ENCODE data around the gene MTA3. TPM values are rescaled to one million over a fixed set of nuclear protein-coding genes. Genes with fewer than 3 reads are reported as not detected.

MTA3 gene
- total and polyA plus RNA-seq, 2 donors (not counting 3 experiments of a cell fraction or from before 2014, with no cell fraction given) = 36.3 to 53.3 TPM

- TF ChIP-seq GATA2 (IDR thresholded peaks at IDR 0.05; ENCODE audit: insufficient read depth, insufficient read length, low read depth, low read length) (no peak), EZH2 (IDR thresholded peaks at IDR 0.05; ENCODE audit: borderline replicate concordance, low read depth, low read length, severe bottlenecking) (no peak), POLR2A (IDR thresholded peaks at IDR 0.05; ENCODE audit: low read depth, low read length) (no peak), FOS (IDR thresholded peaks at IDR 0.05; ENCODE audit: borderline replicate concordance, insufficient read depth, low read length) (no peak), MYC (IDR thresholded peaks at IDR 0.05; ENCODE audit: low read depth, low read length) (no peak), POLR2AphosphoS5 (IDR thresholded peaks at IDR 0.05; ENCODE audit: insufficient read depth, low read depth, low read length) (no peak), JUN (IDR thresholded peaks at IDR 0.05; ENCODE audit: borderline replicate concordance, insufficient read depth, insufficient read length, low read depth) (no peak), MAX (IDR thresholded peaks at IDR 0.05; ENCODE audit: insufficient read depth, insufficient read length) (no peak)
- BruUV-seq (replicated peaks) = no TSS peak
Measured at GRCh38 chr2:42756150-42756775, 187.8 kb downstream of the MTA3 start.

More at GRCh38 chr2:42756150-42756775, 187.8 kb downstream of the MTA3 start:
- Histone ChIP-seq H3K4me1 (ENCODE audit: control insufficient read depth, extremely low read depth, insufficient read depth, low read length) (no peaks in the 10 kb centered on the region), H3K79me2 (ENCODE audit: control insufficient read depth, insufficient read depth, low read length) (no peaks in the 10 kb centered on the region), H3K27me3 (ENCODE audit: control insufficient read depth in 2 of 2, insufficient read depth in 2 of 2, low read length in 2 of 2) (no peaks in the 10 kb centered on the region), H3K36me3 (ENCODE audit: control insufficient read depth in 2 of 2, extremely low read depth in 1 of 2, insufficient read depth in 2 of 2, low read length in 2 of 2) (peaks cover 0 to 7% of the 10 kb centered on the region in 2 experiments), H3K9me3 (replicated peaks; ENCODE audit: control insufficient read depth, insufficient read depth, low read length) (no peaks in the 10 kb centered on the region), H3K9ac (replicated peaks; ENCODE audit: extremely low read depth, insufficient read depth, low read length) (no peak overlapping the region), H3K27ac (ENCODE audit: insufficient read depth, low read depth, low read length) (no peak overlapping the region), H2AFZ (ENCODE audit: low read depth, low read length) (no peak overlapping the region), H3K4me3 (replicated peaks in 1 of 3; ENCODE audit: insufficient read depth in 1 of 3, low read depth in 1 of 3, low read length in 3 of 3) (no peak overlapping the region), H3K9me1 (replicated peaks; ENCODE audit: control insufficient read depth, extremely low read depth, insufficient read depth, low read length) (no peaks in the 10 kb centered on the region), H3K4me2 (ENCODE audit: insufficient read depth, low read length) (no peak overlapping the region), H4K20me1 (replicated peaks; ENCODE audit: control insufficient read depth, extremely low read depth, insufficient read depth, low read length) (no peaks in the 10 kb centered on the region)
- dilution Hi-C loops (cut with MboI; ENCODE audit: extremely low pct_ligation_motif_present, low sequenced_read_pairs) (no loop called here), intact Hi-C loops (cut with micrococcal nuclease) (no loop called here)
- DNase-seq (ENCODE audit: low read depth, low spot score) (no peak), FAIRE-seq (no peak)
- CTCF ChIA-PET = no interaction called here
- POLR2A ChIA-PET = interaction anchor here (0.6 kb wide), 1 partner anchor 1473 kb away, joined by 5 read pairs; no protein-coding TSS in a partner anchor

Measured in endothelial cell of umbilical vein (primary cell).